Measurements from ENCODE around the gene NPTXR. TPM values are rescaled to one million over a fixed set of nuclear protein-coding genes. Genes with fewer than 3 reads are reported as not detected.

The NPTXR gene
- total RNA-seq, 1 donor from 2014 or later, result 0.96 TPM

DNA sequence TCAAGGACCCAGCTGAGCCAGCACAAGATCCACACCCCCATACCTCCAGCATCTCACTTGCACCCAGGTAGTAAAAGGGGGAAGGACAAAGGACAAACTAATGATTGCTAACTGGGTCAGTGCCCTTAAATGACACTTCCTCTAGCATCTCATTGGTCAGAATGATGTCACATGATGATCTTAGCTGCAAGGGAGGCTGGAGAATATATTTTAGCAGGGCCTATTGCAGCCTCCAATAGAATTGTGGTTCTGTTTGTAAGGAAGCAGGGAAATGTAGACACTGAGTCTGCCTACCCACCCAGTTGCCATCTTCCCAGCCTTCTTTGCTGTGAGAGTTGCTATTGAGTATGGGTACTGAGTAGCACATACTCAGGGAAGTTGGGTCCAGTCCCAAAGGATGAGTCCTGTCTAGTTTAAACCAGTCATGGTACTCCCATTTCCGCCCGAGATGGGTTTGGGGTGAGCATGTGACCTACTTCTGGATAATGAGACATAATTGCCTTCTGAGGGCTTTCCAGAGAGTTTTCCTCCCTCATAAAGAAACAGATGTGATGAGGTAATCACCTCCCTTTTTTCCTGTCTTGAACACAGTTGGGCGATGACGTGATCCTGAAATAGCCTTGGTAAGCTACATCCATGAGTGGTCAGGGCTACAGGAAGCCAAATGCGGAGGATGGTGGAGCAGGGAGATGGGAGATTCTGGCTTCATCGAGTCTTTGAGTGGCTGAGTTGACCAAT, 44.4 kb downstream of the NPTXR start:
- no peak for DNase-seq (ENCODE audit: low read depth)

DNA sequence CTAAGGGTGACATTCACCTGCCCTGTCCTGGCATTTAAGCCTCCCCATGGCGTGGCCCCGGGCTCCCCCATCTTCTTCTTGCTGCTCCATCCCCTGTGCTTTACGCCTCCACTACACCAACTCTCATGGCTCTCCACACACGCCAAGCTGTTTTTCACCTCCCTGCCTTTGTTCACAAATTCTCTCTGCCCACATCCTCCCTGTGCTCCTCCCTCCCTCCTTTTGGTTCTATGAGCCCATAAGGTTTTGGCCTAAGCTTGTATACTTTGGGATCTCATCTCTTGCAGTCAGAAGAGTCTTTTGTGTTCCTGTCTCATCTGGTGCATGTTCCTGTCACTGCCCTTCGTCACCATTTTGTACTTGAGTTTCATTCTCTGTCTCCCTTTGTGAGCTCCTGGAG, 45.3 kb downstream of the NPTXR start:
- DNase-seq (ENCODE audit: low read depth), result no peak

DNA sequence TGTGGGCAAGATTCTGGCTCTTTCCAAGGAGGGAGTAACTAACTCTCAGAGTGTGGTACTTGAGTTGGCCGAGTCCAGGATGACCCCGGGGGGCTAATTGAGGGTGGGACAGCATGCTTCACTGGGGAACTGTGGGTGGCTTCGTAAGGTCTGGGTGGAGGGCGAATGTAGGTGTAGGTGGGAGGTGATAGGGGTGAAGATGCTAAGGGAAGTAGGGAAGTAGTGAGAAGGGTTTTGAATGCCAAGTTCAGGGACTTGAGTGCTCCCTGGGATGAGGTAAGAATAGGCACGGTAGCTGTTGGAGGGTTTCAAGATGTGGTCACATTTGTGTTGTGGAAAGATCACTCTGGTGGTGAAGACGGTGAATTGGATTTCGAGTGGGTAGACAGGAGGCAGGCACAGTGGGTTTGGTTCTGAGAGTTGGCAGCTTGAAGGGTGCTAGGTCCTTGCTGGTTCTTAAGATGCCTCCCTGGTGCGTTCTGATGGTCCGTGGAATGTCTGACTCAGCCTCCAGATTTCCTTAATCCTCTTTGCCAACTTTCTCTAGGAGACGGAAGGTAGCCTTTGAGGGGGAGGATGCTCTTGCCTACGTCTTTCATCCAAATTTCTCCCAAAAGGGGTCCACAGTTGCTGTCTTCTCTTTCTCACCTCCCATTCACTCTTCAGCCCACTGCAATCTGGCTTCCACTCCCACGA, 47.4 kb downstream of the NPTXR start:
- no peak for DNase-seq (ENCODE audit: low read depth)

DNA sequence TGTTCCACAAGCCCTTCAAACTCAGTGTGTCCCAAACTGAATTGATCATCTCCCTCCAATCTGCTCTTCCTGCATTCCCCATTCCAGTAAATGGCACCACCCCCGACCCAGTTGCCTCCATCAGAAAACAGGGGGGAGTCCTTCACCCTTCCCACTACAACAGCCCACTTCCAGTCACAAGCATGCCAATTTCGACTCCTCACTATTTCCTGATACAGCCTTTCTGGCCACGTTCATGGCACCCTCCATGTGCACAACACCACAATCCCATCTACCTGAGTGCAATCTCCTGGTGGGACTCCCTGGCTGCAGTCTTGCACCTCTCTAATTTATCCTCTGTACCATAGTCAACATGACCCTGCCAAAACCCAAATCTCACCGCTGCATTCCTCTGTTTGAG, 48.3 kb downstream of the NPTXR start:
- DNase-seq (ENCODE audit: low read depth), result no peak

DNA sequence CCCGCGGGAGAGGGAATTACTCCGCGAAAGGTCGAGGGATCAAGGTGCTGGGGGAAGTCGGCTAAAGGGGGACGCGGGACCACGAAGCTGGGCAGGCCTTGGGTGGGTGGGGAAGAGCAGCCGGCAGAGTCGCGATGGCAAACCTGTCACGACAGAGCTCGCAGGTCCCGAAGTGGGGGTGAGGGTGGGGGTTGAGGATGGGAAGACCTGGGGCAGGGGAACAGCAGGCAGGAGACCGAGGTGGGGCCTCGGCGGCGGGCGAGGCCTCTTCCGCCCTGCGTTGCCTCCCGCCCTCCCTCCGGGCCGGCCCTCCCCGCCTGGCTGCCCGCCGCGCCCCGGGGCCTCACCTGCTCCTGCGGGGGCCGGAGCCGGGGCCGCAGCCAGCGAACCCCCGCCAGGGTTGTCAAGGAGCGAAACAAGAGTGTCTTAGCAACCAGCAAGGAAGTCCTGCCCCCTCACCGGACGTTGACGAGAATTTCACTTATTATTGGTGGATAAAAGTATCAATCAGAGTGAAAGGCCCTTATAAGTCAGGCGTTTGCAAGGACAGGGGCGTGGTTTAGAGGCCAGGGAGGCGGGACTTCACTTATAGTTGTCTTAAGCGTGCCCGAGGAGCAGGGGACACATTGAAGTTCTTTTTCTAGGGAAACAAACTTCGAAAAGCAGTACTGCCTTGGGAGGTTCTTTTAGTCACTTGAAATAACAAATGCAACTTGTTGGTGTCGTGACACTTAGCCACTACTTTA, 49.9 kb downstream of the NPTXR start, which contains the start of gene DNAL4:
TSS of gene DNAL4 (minus strand) at position 423 of the 746 bp plus-strand sequence. CDS start 11,412 bp downstream, outside the sequence.
- peak; percentile 99 for DNase-seq (ENCODE audit: low read depth)

DNA sequence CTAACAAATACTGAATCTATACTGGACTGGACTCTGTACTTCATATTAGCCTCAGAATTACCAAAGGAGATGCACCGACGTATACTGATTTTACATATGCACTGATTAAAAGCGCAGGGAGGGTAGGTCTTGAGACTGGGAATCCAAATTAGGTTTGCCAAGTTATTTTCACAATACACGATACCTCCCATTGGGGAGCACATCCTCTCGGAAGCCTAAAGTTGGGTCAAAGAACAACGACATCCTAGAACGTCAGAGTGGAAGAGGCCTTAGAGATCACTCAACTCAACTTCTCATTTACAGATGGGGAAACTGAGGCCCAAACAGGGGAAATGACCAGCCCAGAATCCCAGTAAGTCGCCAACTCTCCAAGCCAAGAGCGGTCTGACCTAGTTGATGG, 50.5 kb downstream of the NPTXR start:
- no peak for DNase-seq (ENCODE audit: low read depth)

DNA sequence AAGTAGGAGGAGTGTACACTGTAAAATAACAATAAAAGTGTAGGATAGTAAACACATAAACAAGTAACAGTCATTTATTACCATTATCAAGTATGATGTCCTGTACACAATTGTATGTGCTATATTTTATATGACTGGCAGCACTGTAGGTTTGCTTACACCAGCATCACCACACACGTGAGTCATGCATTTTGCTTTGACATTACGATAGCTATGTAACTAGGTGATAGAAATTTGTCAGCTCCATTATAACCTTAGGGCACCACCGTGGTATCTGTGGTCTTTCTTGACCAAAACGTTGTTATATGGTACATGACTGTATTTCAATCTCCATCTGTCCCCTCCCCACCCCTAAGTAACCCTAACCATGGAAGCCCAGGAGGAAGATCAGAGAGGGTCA, 51.0 kb downstream of the NPTXR start:
- DNase-seq (ENCODE audit: low read depth), result no peak

DNA sequence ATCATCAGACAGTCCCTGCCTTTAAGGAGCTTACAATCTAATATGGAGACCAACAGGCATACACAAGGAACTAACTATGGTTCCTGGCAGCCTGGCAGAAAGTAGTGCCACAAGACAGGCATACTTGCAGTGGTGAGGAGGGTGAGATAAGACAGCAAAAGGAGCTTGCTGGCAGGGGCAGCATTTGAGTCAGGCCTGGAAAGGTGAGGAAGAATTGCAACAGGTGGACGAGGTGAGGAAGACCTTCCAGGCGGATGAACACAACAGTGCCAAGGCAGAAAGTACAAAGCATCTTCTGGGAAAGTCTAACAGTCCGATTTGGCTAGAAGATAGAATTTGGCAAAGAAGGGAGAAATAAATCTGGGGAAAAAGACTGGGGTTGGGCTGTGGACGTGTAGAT, 54.2 kb downstream of the NPTXR start:
- DNase-seq (ENCODE audit: low read depth), result no peak

DNA sequence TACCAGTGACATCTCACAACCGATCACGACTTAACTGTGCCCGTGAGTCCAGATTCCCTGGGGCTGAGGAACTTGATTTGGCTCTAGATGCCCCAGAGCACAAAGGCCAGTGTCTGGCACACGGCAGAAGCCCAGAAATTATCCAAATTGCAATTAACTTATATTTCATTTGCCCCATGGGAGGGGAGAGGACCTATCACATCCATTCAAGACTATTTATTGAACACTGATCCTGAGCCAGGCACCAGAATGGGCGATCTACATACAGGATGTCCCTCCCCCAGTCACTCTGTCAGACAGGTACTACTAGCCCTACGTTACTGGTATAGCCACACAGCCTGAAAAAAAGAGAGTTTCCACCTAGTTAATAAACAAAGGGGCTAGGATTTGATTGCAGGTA, 55.0 kb downstream of the NPTXR start:
- no peak for DNase-seq (ENCODE audit: low read depth)

DNA sequence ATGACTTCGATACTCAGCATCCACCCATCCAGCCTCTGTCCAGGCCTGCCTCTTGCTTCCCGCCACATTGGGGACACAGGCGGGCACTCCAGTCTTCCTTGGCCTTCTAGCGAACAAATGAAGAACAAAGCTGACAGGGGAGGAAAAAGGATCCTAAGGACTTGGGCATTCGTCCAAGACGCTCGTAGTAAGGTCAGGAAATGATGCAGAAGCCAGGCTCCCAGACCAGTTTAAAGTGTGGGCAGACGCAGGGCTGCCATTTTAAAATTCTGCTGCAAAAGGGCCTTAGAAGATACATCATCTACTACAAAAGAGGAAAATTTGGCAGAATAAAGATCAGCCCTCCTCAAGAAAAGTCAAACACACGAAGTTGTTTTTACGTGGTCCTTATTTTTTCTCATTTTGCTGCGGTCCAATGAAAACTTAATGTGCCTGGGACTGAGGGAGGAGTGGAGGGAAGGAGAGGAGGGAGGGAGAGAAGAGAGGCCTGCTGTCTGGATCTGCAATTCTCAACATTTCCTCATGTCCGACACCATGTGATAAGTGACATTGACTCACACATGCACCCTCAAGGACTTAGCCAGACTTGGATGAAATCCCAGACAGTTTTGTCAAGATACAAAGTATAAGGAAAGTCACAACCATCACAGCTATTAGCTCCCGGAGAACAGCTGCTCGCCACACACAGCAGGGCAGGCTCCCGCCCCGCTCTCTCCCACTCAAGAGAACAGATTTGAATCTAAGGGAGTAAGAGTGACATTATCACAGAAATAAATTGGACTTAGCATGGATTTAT, 55.6 kb downstream of the NPTXR start:
- DNase-seq (ENCODE audit: low read depth), result peak; percentile 98

DNA sequence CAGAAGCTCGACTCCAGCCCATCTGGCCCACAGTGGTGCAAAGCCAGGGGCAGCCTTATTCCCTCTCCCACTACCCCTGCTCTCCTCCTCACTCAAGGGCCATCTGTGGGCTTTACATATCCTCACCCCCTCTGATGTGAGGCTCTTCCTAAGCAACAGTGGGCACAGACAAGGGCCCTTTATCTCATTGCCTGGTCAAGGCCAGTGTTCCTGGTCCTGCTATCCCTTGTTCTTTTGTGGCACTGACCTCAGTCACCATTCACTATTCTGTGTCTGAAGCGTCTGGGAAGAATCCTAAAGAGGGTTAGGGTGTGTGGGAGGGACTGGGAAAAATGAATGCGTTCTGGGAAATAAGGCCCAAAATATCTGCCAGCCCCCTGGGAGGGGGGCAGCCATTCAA, 57.2 kb downstream of the NPTXR start:
- DNase-seq (ENCODE audit: low read depth), result no peak

DNA sequence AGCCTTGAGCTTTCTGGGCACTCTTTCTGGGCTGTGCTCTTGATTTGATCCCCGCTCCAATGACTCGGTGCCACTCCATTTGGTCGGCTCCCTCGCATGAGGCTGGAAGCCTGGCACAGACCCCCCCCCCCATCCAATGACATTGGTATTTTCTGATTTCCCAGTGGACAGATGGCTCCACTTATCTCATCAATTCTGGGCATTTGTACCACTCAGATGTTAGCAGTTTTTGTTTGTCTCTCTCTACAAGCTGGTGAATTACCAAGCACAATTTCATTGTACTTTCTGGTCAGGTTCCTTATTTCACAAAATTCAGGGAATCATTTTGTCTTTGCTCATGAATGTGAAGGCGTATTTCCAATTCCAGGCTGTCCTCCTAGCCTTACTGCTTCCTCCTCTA, 59.0 kb downstream of the NPTXR start:
- no peak for DNase-seq (ENCODE audit: low read depth)

DNA sequence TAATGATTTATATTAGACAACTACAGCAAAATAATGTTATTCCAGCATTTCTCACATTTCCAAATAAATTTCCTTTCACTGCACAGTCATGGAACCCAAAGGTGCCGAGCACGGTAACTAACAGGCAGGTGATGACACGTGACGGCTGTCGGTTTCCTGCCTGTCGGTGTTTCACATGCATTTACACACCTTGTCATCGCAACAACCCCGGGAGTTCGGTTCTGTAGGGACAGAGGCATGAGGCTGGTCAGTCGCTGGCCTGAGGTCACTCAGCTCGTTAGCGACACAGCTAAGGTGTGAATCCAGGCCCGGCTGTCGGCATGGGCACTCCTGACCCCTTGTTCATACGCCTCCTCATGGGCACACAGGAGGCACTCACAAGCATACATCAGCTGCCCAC, 59.8 kb downstream of the NPTXR start:
- DNase-seq (ENCODE audit: low read depth), result no peak

DNA sequence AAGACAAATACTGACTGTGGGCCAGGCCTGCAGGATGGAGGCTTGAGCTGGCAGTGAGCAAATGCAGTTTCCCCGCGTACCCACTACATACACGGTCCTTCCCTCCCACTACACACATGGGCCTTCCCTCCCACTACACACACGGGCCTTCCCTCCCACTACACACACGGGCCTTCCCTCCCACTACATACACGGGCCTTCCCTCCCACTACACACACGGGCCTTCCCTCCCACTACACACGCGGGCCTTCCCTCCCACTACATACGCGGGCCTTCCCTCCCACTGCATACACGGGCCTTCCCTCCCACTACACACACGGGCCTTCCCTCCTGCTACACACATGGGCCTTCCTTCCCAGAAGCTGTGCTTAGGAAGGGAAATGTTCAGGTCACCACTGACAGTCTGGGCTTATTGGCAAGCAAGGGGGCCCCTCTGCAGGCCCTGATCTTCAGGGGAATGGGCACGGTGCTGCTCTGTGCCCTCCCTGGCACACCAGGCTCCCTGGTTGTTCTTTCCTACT, 60.7 kb downstream of the NPTXR start:
- DNase-seq (ENCODE audit: low read depth), result no peak

DNA sequence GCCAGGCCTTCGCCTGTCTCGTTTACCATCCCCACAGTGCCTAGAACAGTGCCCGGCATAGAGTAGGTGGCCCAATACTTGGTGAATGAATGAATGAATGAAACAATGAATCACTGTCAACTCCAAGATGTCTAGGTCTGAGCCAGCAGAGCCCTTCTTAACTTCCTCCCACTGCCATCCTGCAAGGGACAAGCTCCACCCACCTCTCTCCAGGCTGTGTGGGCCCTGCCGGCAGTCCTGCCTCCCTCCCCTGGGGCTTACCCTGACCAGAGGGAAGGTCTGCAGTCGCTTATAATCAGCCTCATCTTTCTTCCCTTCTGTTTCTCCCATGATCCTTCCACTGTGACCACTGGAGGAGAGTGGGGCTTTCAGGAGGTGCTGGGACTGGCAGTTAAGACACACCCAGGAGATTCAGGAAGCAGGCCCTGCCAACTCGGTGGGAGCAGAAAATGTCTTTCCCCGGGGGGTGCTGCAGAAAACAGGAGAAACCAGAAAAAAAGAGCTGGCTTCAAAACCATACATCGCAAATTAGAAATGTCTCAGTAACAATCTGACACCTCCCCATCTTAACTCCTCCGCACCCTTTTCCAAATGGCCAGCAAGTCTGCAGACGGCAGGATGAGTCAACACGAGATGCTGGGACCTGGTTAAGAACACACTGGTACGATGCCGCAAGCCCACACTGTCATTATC, 61.3 kb downstream of the NPTXR start:
- peak; percentile 46 for DNase-seq (ENCODE audit: low read depth)

DNA sequence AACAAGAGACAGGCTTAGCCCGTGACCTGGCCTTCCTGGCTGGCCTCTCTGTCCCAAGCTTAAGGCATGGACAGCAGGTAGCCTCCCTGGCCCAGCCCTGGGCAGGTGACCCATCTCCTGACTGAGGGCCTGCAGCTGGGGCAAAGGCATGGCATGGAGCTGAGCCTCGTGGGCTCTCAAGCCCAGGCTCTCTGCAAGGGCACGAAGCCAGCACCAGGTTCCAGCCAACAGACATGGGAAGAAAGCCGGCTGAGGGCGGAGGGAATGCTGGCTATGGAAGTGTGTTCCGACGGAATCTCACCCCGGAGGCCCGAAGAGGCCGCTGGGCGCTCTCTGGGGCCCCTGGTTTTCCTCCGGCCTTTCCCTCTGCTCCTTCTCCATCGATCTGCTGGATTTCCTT, 62.8 kb downstream of the NPTXR start:
- DNase-seq (ENCODE audit: low read depth), result no peak

DNA sequence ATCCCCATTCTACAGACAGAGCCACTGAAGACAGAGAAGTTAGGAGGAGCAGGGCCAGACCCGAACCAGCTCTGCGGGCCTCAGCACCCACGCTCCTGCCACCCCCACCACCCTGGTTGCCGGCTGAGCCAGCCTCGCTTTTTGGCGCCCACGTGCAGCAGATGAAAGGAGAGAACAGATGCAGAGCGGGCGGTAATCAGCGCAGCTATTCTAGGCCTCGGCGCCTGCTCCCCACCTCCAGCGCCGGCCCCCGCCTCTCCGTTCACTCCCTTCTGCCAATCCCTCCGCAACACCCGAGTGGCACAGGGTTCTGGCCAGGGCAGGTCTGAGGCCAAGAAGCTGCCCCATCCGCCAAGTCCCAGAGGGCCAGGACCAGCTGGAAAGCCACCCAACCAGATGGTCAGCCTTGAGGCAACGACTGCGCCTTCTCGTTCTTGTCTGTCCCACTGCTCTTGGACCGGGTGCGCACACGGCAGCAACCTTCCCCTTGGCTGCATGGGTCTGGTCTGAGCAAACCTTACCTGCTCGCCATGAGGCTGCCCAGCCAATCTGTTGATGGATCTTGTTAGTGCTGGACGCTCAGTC, 66.6 kb downstream of the NPTXR start:
- DNase-seq (ENCODE audit: low read depth), result no peak

DNA sequence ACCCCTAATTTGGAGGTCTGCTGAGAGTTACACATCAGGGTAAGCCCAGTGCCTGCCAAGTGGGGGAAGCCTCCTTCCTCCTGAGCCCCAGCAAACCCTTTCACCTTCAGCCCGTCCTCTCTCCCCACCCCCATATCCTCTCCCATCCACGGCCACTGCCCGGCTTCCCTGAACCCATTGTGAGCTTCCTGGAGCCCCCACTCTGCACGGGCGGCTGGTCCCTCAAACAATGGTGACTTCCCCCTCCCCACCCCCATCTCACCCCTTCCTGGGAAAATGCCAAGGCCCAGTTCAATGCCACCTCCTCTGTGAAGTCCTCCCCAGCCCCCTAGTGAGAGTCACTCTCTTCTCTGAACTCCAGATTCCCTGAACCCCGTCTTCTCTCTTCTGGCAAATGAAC, 67.7 kb downstream of the NPTXR start:
- DNase-seq (ENCODE audit: low read depth), result no peak

DNA sequence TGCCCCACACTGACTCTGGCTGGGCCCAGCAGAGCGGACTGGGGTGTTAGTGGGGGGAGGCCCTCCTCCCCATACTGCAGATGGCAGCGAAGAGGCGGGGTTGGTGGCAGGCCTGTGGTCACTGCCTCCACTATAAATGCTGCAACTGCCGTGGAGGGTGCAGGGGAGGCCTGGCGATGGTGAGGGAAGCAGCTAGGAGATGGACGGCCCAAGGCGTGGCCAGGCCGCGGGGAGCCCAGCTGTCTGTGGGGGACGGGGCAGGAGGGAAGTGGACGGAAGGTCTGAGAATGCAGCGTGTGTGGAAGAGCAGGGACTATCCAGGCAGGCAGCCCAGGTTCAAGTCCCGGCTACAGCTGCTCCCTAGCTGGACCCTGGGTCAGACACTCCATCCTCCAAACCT, 68.2 kb downstream of the NPTXR start:
- DNase-seq (ENCODE audit: low read depth), result peak; percentile 87

DNA sequence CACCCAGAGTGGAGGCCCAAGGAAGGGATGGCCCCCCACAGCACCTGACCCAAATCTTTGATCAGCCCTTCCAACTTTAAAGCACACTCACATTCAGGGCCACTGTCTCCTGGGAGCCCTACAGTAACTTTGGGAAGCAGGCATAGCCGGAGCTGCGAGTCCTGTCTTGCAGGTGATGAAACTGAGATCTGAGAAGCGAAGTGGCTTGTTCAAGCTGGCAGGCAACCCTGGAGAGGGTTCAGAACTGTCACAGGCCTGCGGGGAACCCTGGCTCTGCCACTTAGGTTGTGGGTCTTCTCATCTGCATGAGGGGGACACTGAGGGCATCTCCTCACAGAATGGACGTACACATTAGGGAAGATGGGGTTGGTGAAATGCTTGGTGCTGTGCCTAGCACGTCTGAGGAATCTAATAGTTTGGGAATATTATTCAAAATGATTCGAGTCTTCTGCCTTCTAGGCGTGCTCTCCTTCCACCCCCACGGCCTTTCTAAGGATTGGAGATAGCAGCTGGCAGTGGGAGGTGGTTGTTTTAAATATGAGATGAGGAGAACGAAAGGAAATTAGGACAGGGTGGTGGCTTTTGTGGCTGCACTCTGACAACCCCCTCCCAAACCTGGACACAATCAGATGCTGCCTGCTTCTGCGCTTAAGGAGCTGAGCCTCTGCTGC, 69.2 kb downstream of the NPTXR start:
- DNase-seq (ENCODE audit: low read depth), result no peak

Measured in myocyte (in vitro differentiated cells).